Pancreas (tissue), 10 donors: ENCODE data around the gene SIL1. TPM values are rescaled to one million over a fixed set of nuclear protein-coding genes. Genes with fewer than 3 reads are reported as not detected.

ENCODE experiments used
- ATAC-seq, 4 donors: fragments of 200-7000 bp; cut with Tn5 transposase; one replicate each; pipeline versions ENCODE4 v1.8.0 to v1.9.1; 2020; ENCODE audit warnings: mild to moderate bottlenecking in 4 of 4, moderate library complexity in 4 of 4
- DNase-seq, 6 donors: peaks; one replicate each; pipeline ENCODE4 v3.0.0-alpha.2; 2020
- FAIRE-seq: peaks from 2 replicates; lab custom pipeline; 2012; peaks lifted over from hg19 to GRCh38; lab: Jason Lieb, UNC
- H3K27ac ChIP-seq, 4 donors: fragments of 200-600 bp; sonication (generic); 1 replicate in 3 of 4; 2 replicates in 1 of 4; pipeline versions ENCODE4 v1.5.0 to v1.8.0; 2020
- H3K27me3 ChIP-seq, 4 donors: fragments of 200-600 bp; one replicate each; pipeline ENCODE4 v1.8.0; 2021
- H3K36me3 ChIP-seq, 3 donors: fragments of 200-600 bp; sonication (generic) in 1 of 3; one replicate each; pipeline versions ENCODE4 v1.5.0 to v1.8.0; 2020 to 2021
- H3K4me1 ChIP-seq, 3 donors: fragments of 200-600 bp; one replicate each; pipeline ENCODE4 v1.8.0; 2021
- H3K4me3 ChIP-seq, 4 donors: fragments of 200-600 bp; sonication (generic) in 2 of 4; one replicate each; pipeline versions ENCODE4 v1.5.0 to v1.8.0; 2020 to 2021
- H3K9me3 ChIP-seq, 4 donors: fragments of 200-600 bp; one replicate each; pipeline ENCODE4 v1.8.0; 2021
- CTCF ChIP-seq, 4 donors: fragments of 200-600 bp; sonication (generic) in 3 of 4; IDR thresholded peaks; one replicate each; pipeline versions ENCODE4 v1.5.0 to v1.8.0; 2021; ENCODE audit warnings: antibody characterized with exemption in 4 of 4
- WGBS, 2 donors: extraction: QIAGEN DNeasy Blood & Tissue Kit; methylation state at CpG; one replicate each; pipeline ENCODE4 v1.1.7; 2013; 5-methylcytosine and 5-hydroxymethylcytosine counted together
- intact Hi-C, 3 donors: fragments of 100-400 bp; cut with DNase I; formaldehyde crosslinking; loops; one replicate each; pipeline versions ENCODE4 v1.11.1 to v1.14.2; 2022
- polyA plus RNA-seq, 2 donors: library from polyadenylated mRNA; stranded (reverse); fragments of 200-250 nt; gene quantifications; one replicate each; pipeline ENCODE4 v1.2.3, GENCODE V29; 2013
- total RNA-seq, 6 donors: library from RNA; stranded (reverse); fragmentation: NEBNext Ultra II Directional in 4 of 6; extraction: Animal tissue kit (Norgen Biotek cat#: 25700) in 4 of 6; gene quantifications; one replicate each; pipeline versions ENCODE4 v1.2.1 to v1.2.4, GENCODE V29; 2021 to 2023
- donor health status: healthy with polysubstance abuse.
- donor health status: DM: no; HTN: no; CAD: no; lungs with moderate emphysema.
- donor health status: DM: no; HTN: no; CAD: no.
- donor health status: control.
- donor health status: control.
- donor health status: Bipolar disorder and iron deficiency.
- donor health status: DM: yes; HTN: yes; CAD: no.
- donor health status: DM: no; HTN: no; CAD: no.
- donor health status: DM: no; HTN: no; CAD: no.
- donor health status: DM: yes; HTN: yes; CAD: no.

SIL1 gene
- total and polyA plus RNA-seq, 8 donors = 38.6 to 119 (median 55.0) TPM

- Histone ChIP-seq H3K4me1 (peaks cover 8 to 16% (median 16%) of the 10 kb centered on the region in 3 donors), H3K36me3 (peaks cover 0 to 5% (median 0%) of the 10 kb centered on the region in 3 donors), H3K27me3 (no peaks in the 10 kb centered on the region), H3K4me3 (no peak overlapping the region), H3K27ac (peak overlapping the region in 1 of 4 donors; percentile 4), H3K9me3 (no peaks in the 10 kb centered on the region)
- FAIRE-seq = no peak
- ATAC-seq = peak; percentile 13 to 77 (median 57)
- no peak for TF ChIP-seq CTCF (IDR thresholded peaks at IDR 0.05)
- no peak for DNase-seq
- intact Hi-C loops = no loop called here
- 41 to 44% methylated on average over 3 of the region's 3 CpGs for WGBS, 2 donors
These were observed 71.5 kb downstream of the SIL1 start for GRCh38 chr5:139126711-139127111.

- WGBS, 2 donors = 58 to 78% methylated on average over 1 of the region's 1 CpG
- peaks cover 0 to 6% (median 0%) of the 10 kb centered on the region in 3 donors for H3K36me3 ChIP-seq
- TF ChIP-seq CTCF (IDR thresholded peaks at IDR 0.05) = no peak
- H3K9me3 ChIP-seq = no peaks in the 10 kb centered on the region
- FAIRE-seq (no peak), ATAC-seq (no peak), DNase-seq (no peak)
- H3K27me3 ChIP-seq = no peaks in the 10 kb centered on the region
- peaks cover 4 to 9% (median 8%) of the 10 kb centered on the region in 3 donors for H3K4me1 ChIP-seq
- intact Hi-C loops = no loop called here
- H3K4me3 ChIP-seq = no peak overlapping the region
- H3K27ac ChIP-seq = no peak overlapping the region
These were observed 72.2 kb downstream of the SIL1 start for GRCh38 chr5:139125991-139126390.

- no peak for ATAC-seq
- WGBS, 2 donors = 85 to 88% methylated on average over 8 of the region's 8 CpGs
- no peak for FAIRE-seq
- Histone ChIP-seq H3K27ac (no peak overlapping the region), H3K36me3 (peaks cover 0 to 16% (median 2%) of the 10 kb centered on the region in 3 donors), H3K27me3 (no peaks in the 10 kb centered on the region), H3K9me3 (no peaks in the 10 kb centered on the region), H3K4me1 (peaks cover 0 to 7% (median 5%) of the 10 kb centered on the region in 3 donors), H3K4me3 (no peak overlapping the region)
- DNase-seq = no peak
- TF ChIP-seq CTCF (IDR thresholded peaks at IDR 0.05) = no peak
- intact Hi-C loops = no loop called here
These were observed 73.2 kb downstream of the SIL1 start for GRCh38 chr5:139124774-139125520.

GRCh38 chr5:139121120-139121519, 77.0 kb downstream of the SIL1 start:
- Histone ChIP-seq H3K27me3 (no peaks in the 10 kb centered on the region), H3K9me3 (no peaks in the 10 kb centered on the region), H3K36me3 (peaks cover 0 to 32% (median 2%) of the 10 kb centered on the region in 3 donors), H3K4me3 (no peak overlapping the region), H3K4me1 (no peaks in the 10 kb centered on the region), H3K27ac (no peak overlapping the region)
- ATAC-seq = no peak
- no peak for FAIRE-seq
- 62 to 64% methylated on average over 5 of the region's 5 CpGs for WGBS, 2 donors
- no peak for DNase-seq
- intact Hi-C loops = no loop called here
- no peak for TF ChIP-seq CTCF (IDR thresholded peaks at IDR 0.05)

GRCh38 chr5:139120521-139120920, 77.6 kb downstream of the SIL1 start:
- H3K9me3 ChIP-seq = no peaks in the 10 kb centered on the region
- H3K4me1 ChIP-seq = no peaks in the 10 kb centered on the region
- H3K27me3 ChIP-seq = no peaks in the 10 kb centered on the region
- DNase-seq = no peak
- no peak for TF ChIP-seq CTCF (IDR thresholded peaks at IDR 0.05)
- intact Hi-C loops = no loop called here
- 83 to 87% methylated on average over 4 of the region's 4 CpGs for WGBS, 2 donors
- ATAC-seq = no peak
- no peak for FAIRE-seq
- H3K27ac ChIP-seq = no peak overlapping the region
- no peak overlapping the region for H3K4me3 ChIP-seq
- peaks cover 0 to 27% (median 2%) of the 10 kb centered on the region in 3 donors for H3K36me3 ChIP-seq
